ENCODE data around the gene ABI2. TPM values are rescaled to one million over a fixed set of nuclear protein-coding genes. Genes with fewer than 3 reads are reported as not detected.
A peak's percentile ranks its signal among the peaks of the same experiment; 100 is the strongest.

Gene ABI2
- polyA plus RNA-seq, 1 experiment, result 42.5 TPM

DNA sequence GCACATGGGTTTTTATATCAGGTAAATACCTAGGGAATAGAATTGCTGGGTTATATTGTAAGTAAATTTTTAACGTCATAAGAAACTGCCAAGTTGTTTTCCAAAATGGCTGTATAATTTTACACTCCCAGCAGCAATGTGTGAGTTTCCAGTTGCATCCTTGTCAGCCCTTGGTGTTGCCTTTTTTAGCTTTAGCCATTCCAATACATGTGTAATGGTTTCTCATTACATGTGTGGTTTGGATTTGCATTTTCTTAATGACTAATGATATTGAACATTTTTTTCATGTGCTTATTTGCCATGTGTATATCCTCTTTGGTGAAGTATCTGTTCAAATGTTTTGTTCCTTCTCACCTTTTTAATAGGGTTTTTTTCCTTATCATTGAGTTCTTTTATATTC, 70.8 kb downstream of the ABI2 start:
- CTCF ChIA-PET, result no interaction called here
- POLR2A ChIA-PET, result no interaction called here
- no peak for DNase-seq (ENCODE audit: low read depth, low spot score)
- H3K27me3 ChIP-seq (ENCODE audit: control insufficient read depth, insufficient read depth, low read length), result no peaks in the 10 kb centered on the region
- TF ChIP-seq, protein P1, sequence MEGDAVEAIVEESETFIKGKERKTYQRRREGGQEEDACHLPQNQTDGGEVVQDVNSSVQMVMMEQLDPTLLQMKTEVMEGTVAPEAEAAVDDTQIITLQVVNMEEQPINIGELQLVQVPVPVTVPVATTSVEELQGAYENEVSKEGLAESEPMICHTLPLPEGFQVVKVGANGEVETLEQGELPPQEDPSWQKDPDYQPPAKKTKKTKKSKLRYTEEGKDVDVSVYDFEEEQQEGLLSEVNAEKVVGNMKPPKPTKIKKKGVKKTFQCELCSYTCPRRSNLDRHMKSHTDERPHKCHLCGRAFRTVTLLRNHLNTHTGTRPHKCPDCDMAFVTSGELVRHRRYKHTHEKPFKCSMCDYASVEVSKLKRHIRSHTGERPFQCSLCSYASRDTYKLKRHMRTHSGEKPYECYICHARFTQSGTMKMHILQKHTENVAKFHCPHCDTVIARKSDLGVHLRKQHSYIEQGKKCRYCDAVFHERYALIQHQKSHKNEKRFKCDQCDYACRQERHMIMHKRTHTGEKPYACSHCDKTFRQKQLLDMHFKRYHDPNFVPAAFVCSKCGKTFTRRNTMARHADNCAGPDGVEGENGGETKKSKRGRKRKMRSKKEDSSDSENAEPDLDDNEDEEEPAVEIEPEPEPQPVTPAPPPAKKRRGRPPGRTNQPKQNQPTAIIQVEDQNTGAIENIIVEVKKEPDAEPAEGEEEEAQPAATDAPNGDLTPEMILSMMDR (IDR thresholded peaks at IDR 0.05; ENCODE audit: low read depth, low read length), result no peak
- H3K4me3 ChIP-seq (ENCODE audit: low read depth, low read length), result no peak overlapping the region
- H3K27ac ChIP-seq (ENCODE audit: low read depth, low read length), result no peak overlapping the region
- H3K9me3 ChIP-seq (ENCODE audit: control insufficient read depth, insufficient read depth, low read length), result peaks cover 2% of the 10 kb centered on the region; the same call in 1 of the 2 replicates

DNA sequence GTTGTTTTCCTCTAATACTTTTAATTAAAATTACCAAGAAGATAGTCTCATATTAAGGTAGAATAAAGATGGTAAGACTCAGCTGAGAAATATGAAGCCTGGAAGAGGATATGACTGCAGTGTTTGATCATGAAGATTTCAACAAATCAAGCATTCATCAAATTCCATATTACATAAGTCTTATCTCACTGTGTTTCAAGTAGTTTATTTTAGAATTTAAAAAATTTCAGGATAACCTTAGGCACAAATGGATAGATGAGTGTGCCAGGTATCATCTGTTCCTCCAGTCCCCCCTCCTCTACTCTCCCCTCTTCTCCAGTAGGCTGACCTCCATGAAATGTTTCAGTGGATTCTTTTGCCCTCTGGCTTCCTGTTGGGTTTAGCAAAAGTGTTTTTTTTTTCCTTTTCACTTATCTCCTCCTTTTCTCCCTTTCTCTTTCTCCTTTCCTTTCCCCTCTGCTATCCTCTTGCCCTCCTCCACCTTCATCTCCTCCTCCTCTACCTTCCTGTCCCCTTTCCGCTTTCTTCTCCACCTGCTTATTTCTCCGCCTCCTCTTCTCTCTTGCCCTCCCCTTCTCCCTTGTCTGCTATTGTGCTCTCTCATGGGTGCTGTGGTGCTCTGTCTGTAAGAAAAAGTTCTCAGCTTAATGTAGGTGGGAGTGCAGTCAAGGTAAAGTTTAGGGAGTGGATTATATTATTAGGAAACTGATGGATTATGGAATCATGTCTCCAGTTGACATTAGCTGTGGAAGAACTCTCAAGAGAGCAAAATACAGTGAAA, 72.8 kb downstream of the ABI2 start:
- H3K9me3 ChIP-seq (ENCODE audit: control insufficient read depth, insufficient read depth, low read length), result peaks cover 2% of the 10 kb centered on the region; the same call in 1 of the 2 replicates
- no peak overlapping the region for H3K4me3 ChIP-seq (ENCODE audit: low read depth, low read length)
- no peaks in the 10 kb centered on the region for H3K27me3 ChIP-seq (ENCODE audit: control insufficient read depth, insufficient read depth, low read length)
- peak overlapping the region; percentile 33 for H3K27ac ChIP-seq (ENCODE audit: low read depth, low read length)
- TF ChIP-seq, protein P1 (IDR thresholded peaks at IDR 0.05; ENCODE audit: low read depth, low read length), result no peak
- no peak for DNase-seq (ENCODE audit: low read depth, low spot score)
- ChIA-PET CTCF (interaction anchor here (0.5 kb wide), 1 partner anchor 49 kb away, joined by 9 read pairs; no protein-coding TSS in a partner anchor), POLR2A (interaction anchor here (0.5 kb wide), 2 partner anchors 49 to 72 kb away, joined by 5 to 6 read pairs; no protein-coding TSS in a partner anchor)

DNA sequence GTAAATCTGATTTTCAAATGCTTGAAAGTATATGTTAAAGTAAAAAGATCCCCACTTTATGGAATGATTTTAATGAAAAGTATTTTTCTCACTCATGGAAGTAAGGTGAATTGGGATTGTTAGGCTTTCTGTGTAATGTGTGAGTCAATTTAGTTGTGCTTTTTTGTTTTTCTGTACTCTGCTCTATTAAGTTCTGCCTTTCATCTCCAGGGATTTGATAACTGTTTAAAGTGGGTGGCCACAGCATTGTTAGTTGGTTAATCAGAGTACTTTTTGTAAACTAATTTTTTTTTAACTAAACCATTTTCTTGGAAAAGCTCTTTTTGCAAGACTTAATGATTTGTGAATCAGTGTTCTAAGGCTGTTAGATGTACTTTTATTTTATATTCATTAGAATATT, 76.8 kb downstream of the ABI2 start:
- TF ChIP-seq, protein P1 (IDR thresholded peaks at IDR 0.05; ENCODE audit: low read depth, low read length), result no peak
- DNase-seq (ENCODE audit: low read depth, low spot score), result peak; percentile 11
- Histone ChIP-seq H3K27ac (ENCODE audit: low read depth, low read length) (no peak overlapping the region), H3K4me3 (ENCODE audit: low read depth, low read length) (no peak overlapping the region), H3K27me3 (ENCODE audit: control insufficient read depth, insufficient read depth, low read length) (no peaks in the 10 kb centered on the region), H3K9me3 (ENCODE audit: control insufficient read depth, insufficient read depth, low read length) (no peaks in the 10 kb centered on the region)
- POLR2A ChIA-PET, result no interaction called here
- CTCF ChIA-PET, result interaction anchor here (0.6 kb wide), 1 partner anchor 261 kb away, joined by 3 read pairs; no protein-coding TSS in a partner anchor

DNA sequence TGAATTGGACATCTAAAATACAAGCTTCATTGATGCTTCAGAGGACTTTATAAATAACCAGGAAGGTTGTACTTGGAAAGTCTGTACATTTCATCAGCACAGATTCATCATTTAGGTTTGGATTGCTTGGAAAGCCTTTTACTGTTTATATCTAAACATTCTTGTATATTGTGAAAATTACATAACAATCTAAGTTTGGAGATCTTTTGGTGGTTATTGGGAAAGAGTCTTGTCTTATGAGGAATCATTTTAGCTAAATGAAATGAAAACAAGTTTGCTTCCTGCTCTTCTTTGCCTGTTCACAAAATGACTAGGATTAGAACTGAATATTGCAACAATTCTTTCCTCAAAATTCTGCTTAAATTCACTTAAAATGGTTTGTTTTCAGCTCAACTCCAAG, 79.3 kb downstream of the ABI2 start:
- H3K9me3 ChIP-seq (ENCODE audit: control insufficient read depth, insufficient read depth, low read length), result no peaks in the 10 kb centered on the region
- DNase-seq (ENCODE audit: low read depth, low spot score), result peak; percentile 13
- no peak overlapping the region for H3K27ac ChIP-seq (ENCODE audit: low read depth, low read length)
- H3K4me3 ChIP-seq (ENCODE audit: low read depth, low read length), result no peak overlapping the region
- ChIA-PET POLR2A (interaction anchor here (0.6 to 1.0 kb wide), 2 partner anchors 74 to 76 kb away, joined by 3 to 5 read pairs; no protein-coding TSS in a partner anchor), CTCF (no interaction called here)
- no peaks in the 10 kb centered on the region for H3K27me3 ChIP-seq (ENCODE audit: control insufficient read depth, insufficient read depth, low read length)
- TF ChIP-seq, protein P1 (IDR thresholded peaks at IDR 0.05; ENCODE audit: low read depth, low read length), result no peak
